Mesothelial cell of epicardium (in vitro differentiated cells): Measurements from ENCODE around the gene CDH4. TPM values are rescaled to one million over a fixed set of nuclear protein-coding genes. Genes with fewer than 3 reads are reported as not detected.

Experiments used
- DNase-seq, 2 experiments: peaks; one replicate each; pipeline ENCODE4 v3.0.0; 2021; ENCODE audit warnings: low spot score in 2 of 2; ENCODE audit not compliant: unreplicated experiment in 2 of 2
- H3K27ac Mint-ChIP-seq: 2 replicates; pipeline ENCODE4 v1.8.0; 2021; ENCODE audit warnings: mixed read lengths
- H3K27me3 Mint-ChIP-seq: 2 replicates; pipeline ENCODE4 v1.8.0; 2021; ENCODE audit warnings: low read depth, mixed read lengths
- H3K36me3 Mint-ChIP-seq: 2 replicates; pipeline ENCODE4 v1.8.0; 2021; ENCODE audit warnings: mixed read lengths
- H3K4me1 Mint-ChIP-seq: 2 replicates; pipeline ENCODE4 v1.8.0; 2021; ENCODE audit warnings: mixed read lengths
- H3K4me3 Mint-ChIP-seq: 2 replicates; pipeline ENCODE4 v1.8.0; 2021; ENCODE audit warnings: mild to moderate bottlenecking, moderate library complexity, mixed read lengths
- H3K9me3 Mint-ChIP-seq: 2 replicates; pipeline ENCODE4 v1.8.0; 2021; ENCODE audit warnings: mixed read lengths
- total RNA-seq: library from RNA; stranded (reverse); gene quantifications from 3 replicates; pipeline ENCODE4 v1.2.1, GENCODE V29; 2021
- TF ChIP-seq, protein P1 (sequence below): fragments of 200-600 bp; sonication (generic); IDR thresholded peaks from one replicate; pipeline ENCODE4 v1.5.0; 2021; ENCODE audit warnings: antibody characterized with exemption; ENCODE audit not compliant: unreplicated experiment

Gene CDH4
- total RNA-seq, 1 donor from 2014 or later: 1.1 TPM

DNA sequence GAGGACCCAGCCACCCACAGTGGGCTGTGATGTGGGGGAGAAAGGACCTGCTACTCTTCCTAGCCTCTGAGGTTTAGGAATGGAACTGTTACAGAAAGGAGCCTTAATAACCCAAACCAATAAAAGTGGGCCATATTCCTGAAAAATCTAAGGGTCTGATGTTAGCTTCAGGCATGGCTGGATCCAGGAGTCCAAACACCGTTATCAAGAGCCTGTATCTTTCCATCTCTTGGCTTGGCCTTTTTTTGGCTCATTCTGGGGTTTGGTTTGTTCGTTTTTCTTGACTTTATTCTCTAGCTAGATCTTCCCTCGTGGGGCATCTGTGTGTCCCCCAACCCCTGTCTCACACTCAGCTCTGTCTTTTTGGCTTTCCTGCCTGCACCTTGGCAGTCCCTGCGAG is 38.7 kb downstream of the CDH4 start:
- peaks cover 10% of the 10 kb centered on the region for H3K27me3 Mint-ChIP-seq
- DNase-seq: no peak
- H3K4me3 Mint-ChIP-seq: no peak overlapping the region
- H3K9me3 Mint-ChIP-seq: peaks cover 4% of the 10 kb centered on the region
- no peak overlapping the region for H3K27ac Mint-ChIP-seq
- no peaks in the 10 kb centered on the region for H3K36me3 Mint-ChIP-seq
- TF ChIP-seq, protein P1, sequence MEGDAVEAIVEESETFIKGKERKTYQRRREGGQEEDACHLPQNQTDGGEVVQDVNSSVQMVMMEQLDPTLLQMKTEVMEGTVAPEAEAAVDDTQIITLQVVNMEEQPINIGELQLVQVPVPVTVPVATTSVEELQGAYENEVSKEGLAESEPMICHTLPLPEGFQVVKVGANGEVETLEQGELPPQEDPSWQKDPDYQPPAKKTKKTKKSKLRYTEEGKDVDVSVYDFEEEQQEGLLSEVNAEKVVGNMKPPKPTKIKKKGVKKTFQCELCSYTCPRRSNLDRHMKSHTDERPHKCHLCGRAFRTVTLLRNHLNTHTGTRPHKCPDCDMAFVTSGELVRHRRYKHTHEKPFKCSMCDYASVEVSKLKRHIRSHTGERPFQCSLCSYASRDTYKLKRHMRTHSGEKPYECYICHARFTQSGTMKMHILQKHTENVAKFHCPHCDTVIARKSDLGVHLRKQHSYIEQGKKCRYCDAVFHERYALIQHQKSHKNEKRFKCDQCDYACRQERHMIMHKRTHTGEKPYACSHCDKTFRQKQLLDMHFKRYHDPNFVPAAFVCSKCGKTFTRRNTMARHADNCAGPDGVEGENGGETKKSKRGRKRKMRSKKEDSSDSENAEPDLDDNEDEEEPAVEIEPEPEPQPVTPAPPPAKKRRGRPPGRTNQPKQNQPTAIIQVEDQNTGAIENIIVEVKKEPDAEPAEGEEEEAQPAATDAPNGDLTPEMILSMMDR: no peak
- no peaks in the 10 kb centered on the region for H3K4me1 Mint-ChIP-seq

DNA sequence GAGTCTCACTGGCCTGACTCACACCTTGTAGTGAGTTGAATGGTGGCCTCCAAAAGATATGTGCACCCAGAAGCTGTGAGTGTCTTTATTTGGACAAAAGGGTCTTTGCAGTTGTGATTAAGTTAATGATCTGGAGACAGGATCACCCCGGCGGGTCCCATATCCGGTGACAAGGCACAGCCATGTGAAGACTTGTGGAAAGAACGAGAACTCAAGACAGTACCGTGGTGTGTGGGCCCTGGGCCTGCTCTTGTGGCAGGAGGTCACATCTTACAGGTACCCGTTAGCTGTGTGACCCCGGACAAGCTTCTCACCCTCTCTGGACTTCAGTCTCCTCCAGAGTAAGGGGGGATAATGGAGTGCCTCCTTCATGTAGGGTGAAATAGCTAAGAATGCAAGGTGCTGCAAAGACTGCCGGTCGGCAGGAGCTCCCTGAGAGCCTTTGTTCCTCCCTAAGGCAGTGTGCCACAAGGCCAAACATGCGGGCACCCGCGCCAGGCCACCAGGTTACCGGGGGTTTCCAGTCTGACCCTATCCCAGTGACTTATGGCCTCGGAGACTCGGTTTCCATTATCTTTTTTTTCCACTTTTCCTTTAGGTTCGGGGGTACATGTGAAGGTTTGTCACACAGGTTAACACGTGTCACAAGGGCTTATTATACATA is 39.2 kb downstream of the CDH4 start:
- Mint-ChIP-seq H3K4me3 (no peak overlapping the region), H3K27ac (no peak overlapping the region), H3K4me1 (no peaks in the 10 kb centered on the region), H3K27me3 (peaks cover 10% of the 10 kb centered on the region), H3K9me3 (peaks cover 4% of the 10 kb centered on the region), H3K36me3 (no peaks in the 10 kb centered on the region)
- DNase-seq: no peak
- TF ChIP-seq, protein P1: no peak

DNA sequence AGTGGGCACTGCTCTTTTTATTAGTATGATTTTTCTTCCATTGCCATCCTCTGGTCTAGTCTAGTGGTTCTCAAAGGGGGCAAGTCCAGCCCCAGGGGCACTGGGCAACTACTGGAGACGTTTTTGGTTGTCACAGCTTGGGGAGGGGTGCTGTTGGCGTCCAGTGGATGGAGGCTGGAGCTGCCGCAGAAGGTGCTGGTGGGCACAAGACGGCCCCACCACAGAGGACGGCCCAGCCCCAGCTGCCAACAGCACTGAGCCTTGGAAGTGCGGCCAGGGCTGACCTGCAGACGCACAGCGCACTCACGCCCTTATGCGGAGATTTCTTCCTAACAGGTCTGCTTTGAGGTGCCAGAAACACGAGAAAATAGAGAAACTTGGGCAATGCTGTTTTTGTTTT is 40.3 kb downstream of the CDH4 start:
- peaks cover 3% of the 10 kb centered on the region for H3K27me3 Mint-ChIP-seq
- H3K9me3 Mint-ChIP-seq: peaks cover 4% of the 10 kb centered on the region
- H3K4me3 Mint-ChIP-seq: no peak overlapping the region
- no peaks in the 10 kb centered on the region for H3K4me1 Mint-ChIP-seq
- no peaks in the 10 kb centered on the region for H3K36me3 Mint-ChIP-seq
- no peak for DNase-seq
- no peak overlapping the region for H3K27ac Mint-ChIP-seq
- TF ChIP-seq, protein P1: no peak

DNA sequence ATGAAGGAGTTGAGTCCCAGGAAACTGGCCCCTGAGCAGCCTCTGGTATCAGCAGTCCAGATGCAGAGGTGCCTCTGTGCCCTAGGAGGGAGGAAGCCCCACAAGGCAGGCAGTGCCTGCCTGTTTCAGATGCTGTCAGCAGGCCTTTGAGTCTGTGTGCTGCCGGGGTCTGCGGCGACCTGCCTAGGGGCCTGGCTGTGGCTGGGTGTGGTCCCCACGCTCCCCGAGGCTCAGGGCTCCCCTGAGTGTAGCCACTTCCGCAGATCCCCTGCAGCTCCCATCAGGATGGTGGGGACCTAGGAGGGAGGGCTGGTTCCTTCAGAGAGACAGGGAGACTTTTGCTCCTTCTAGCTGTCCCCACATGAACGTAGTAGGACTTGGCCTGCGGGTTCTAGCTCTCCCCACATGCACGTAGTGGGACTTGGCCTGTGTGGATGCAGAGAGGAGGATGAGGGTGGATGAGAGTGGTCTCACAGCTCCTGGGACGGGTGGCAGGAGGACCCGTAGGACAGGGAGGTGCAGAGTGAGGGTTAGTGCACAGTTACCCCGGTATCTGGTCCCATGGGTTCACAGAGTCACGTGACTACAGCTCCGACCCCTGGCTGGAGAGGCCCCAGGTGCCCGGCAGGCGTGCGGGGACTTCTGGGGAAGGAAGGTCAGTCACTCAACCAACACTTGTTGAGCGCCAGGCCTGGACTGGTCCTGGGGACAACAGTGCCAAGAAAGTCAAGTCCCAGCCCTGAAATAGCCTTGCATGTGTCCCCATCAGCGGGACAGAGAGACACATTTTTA is 41.0 kb downstream of the CDH4 start:
- Mint-ChIP-seq H3K4me3 (no peak overlapping the region), H3K27ac (no peak overlapping the region), H3K36me3 (no peaks in the 10 kb centered on the region), H3K27me3 (peaks cover 3% of the 10 kb centered on the region), H3K4me1 (no peaks in the 10 kb centered on the region), H3K9me3 (peaks cover 4% of the 10 kb centered on the region)
- DNase-seq: no peak
- TF ChIP-seq, protein P1: no peak

DNA sequence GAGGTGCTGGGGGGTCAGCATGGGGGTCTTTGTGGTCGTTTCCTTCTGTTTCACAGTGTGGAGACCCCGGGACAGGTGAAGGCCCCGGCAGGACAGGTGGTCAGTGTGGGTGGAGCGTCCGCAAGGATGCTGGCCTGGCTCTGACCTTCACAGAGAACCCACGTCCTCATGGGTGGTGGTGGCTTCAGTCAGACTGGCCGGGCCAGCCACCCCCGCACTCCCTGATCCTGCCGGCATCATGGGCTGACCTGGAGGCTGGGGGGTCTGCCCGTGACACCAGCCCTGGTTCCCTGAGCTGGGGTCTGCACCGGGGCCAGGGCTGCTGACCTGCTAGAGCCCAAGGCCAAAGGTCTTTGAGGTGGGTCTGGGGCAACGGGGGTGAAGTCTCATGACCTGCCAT is 41.9 kb downstream of the CDH4 start:
- no peaks in the 10 kb centered on the region for H3K36me3 Mint-ChIP-seq
- H3K9me3 Mint-ChIP-seq: peaks cover 4% of the 10 kb centered on the region
- no peak for DNase-seq
- TF ChIP-seq, protein P1: no peak
- no peak overlapping the region for H3K27ac Mint-ChIP-seq
- peaks cover 3% of the 10 kb centered on the region for H3K27me3 Mint-ChIP-seq
- no peaks in the 10 kb centered on the region for H3K4me1 Mint-ChIP-seq
- H3K4me3 Mint-ChIP-seq: no peak overlapping the region
